AG04450 (cell line): ENCODE measurements around the gene SOS1. TPM values are rescaled to one million over a fixed set of nuclear protein-coding genes. Genes with fewer than 3 reads are reported as not detected.
"Not testable (repeated sequence)": the region's sequence is repeated elsewhere in the genome, so short reads cannot be mapped to it uniquely, and the experiment has no call there.

Source experiments
- CTCF ChIA-PET: fragments of 300-600, 350-600 bp; formaldehyde crosslinking; extraction: SDS; loops from one replicate; lab custom pipeline; 2022; ENCODE audit warnings: antibody characterized with exemption, inconsistent platforms; lab: Charles Lee
- POLR2A ChIA-PET: fragments of 350-600 bp; formaldehyde crosslinking; extraction: SDS; loops from one replicate; lab custom pipeline; 2021; ENCODE audit warnings: antibody characterized with exemption, inconsistent platforms; lab: Yijun Ruan, JAX
- DNase-seq: peaks from one replicate; pipeline ENCODE4 v3.0.0-alpha.2; 2011; ENCODE audit warnings: low read depth, low spot score
- H3K27ac ChIP-seq: one replicate; pipeline ENCODE4 v1.5.1; 2012; ENCODE audit warnings: low read depth, low read length, control low read depth
- H3K27me3 ChIP-seq: one replicate; pipeline ENCODE4 v1.6.0; 2012; ENCODE audit warnings: low read length; ENCODE audit not compliant: control insufficient read depth, insufficient read depth
- H3K4me3 ChIP-seq: 2 replicates; pipeline ENCODE4 v1.5.1; 2011; ENCODE audit warnings: mild to moderate bottlenecking, low read depth, low read length, control low read depth
- H3K9me3 ChIP-seq: 2 replicates; pipeline ENCODE4 v1.5.1; 2012; ENCODE audit warnings: low read length; ENCODE audit not compliant: control insufficient read depth, insufficient read depth
- CTCF ChIP-seq: IDR thresholded peaks from 2 replicates; pipeline ENCODE4 v1.5.1; 2011; ENCODE audit warnings: low read depth, low read length, control low read depth, inconsistent platforms
- polyA plus RNA-seq: library from polyadenylated mRNA; depleted of rRNA; stranded (reverse); fragments of >200 nt; gene quantifications from 2 replicates; pipeline ENCODE4 v1.2.3, GENCODE V29; 2011

SOS1 gene
- polyA plus RNA-seq, 1 experiment: 42.2 TPM

- Histone ChIP-seq H3K4me3 (no peak overlapping the region), H3K9me3 (no peaks in the 10 kb centered on the region; the same call in 1 of the 2 replicates), H3K27ac (no peak overlapping the region), H3K27me3 (no peaks in the 10 kb centered on the region)
- CTCF ChIA-PET: interaction anchor here (0.9 kb wide), 1 partner anchor 83 kb away, joined by 3 read pairs; no protein-coding TSS in a partner anchor
- TF ChIP-seq CTCF: no peak
- POLR2A ChIA-PET: no interaction called here
- no peak for DNase-seq
These were observed 23.6 kb upstream of the SOS1 start for GRCh38 chr2:39144416-39144815.

GRCh38 chr2:39142904-39143605 lies 22.2 kb upstream of the SOS1 start:
- ChIA-PET POLR2A (no interaction called here), CTCF (interaction anchor here (1.0 to 1.3 kb wide), 2 partner anchors 84 to 86 kb away, joined by 3 read pairs; no protein-coding TSS in a partner anchor)
- TF ChIP-seq CTCF: no peak
- no peaks in the 10 kb centered on the region; the same call in 1 of the 2 replicates for H3K9me3 ChIP-seq
- DNase-seq: no peak
- no peaks in the 10 kb centered on the region for H3K27me3 ChIP-seq
- H3K4me3 ChIP-seq: no peak overlapping the region
- no peak overlapping the region for H3K27ac ChIP-seq

- no peak overlapping the region for H3K27ac ChIP-seq
- no peak overlapping the region for H3K4me3 ChIP-seq
- H3K9me3 ChIP-seq: no peaks in the 10 kb centered on the region; the same call in 1 of the 2 replicates
- ChIA-PET POLR2A (no interaction called here), CTCF (interaction anchor here (0.8 to 1.3 kb wide), 2 partner anchors 88 kb away, joined by 3 to 4 read pairs; no protein-coding TSS in a partner anchor)
- no peaks in the 10 kb centered on the region for H3K27me3 ChIP-seq
- DNase-seq: no peak
- TF ChIP-seq CTCF: no peak
These were observed 20.8 kb upstream of the SOS1 start for GRCh38 chr2:39141334-39142271.

GRCh38 chr2:39140948-39141333 lies 20.1 kb upstream of the SOS1 start:
- H3K27ac ChIP-seq, DNase-seq, H3K4me3 ChIP-seq, POLR2A ChIA-PET, H3K27me3 ChIP-seq, H3K9me3 ChIP-seq: not testable (repeated sequence)
- CTCF ChIA-PET: interaction anchor here (0.8 kb wide), 1 partner anchor 88 kb away, joined by 4 read pairs; no protein-coding TSS in a partner anchor

GRCh38 chr2:39140322-39140847 lies 19.5 kb upstream of the SOS1 start:
- TF ChIP-seq CTCF: no peak
- Histone ChIP-seq H3K9me3 (no peaks in the 10 kb centered on the region; the same call in 1 of the 2 replicates), H3K27ac (no peak overlapping the region), H3K4me3 (no peak overlapping the region), H3K27me3 (no peaks in the 10 kb centered on the region)
- DNase-seq: no peak
- ChIA-PET CTCF (interaction anchor here (1.8 kb wide), 1 partner anchor 89 kb away, joined by 5 read pairs; no protein-coding TSS in a partner anchor), POLR2A (no interaction called here)
